NCI-H69 (cell line): Measurements from ENCODE around the gene CPNE8.

Experiments used
- DNase-seq: peaks from one replicate; lab custom pipeline; 2025; lab: John Stamatoyannopoulos, UW

The CPNE8 gene

GRCh38 chr12:38629064-38629463 lies 276.3 kb downstream of the CPNE8 start:
- no peak for DNase-seq

DNA sequence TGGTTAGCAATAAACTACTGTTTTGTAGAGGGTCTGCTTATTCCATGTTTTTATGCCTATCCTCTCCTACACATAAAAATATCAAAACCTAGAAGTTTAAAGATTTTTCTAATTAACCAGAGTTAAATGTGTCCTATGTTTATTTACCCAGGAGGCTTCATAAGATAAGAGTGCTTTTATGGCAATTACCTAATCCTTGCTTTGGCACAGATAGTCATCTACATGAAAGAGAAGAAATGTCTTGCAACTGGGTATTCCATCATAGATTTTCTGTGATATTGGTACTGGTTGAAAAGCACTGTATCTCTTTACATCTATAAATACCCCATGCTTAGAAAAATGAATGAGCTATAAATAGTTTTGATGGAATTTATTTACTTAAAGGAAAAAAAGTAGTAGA lies 277.1 kb downstream of the CPNE8 start:
- no peak for DNase-seq

- DNase-seq, result no peak
Measured at GRCh38 chr12:38625306-38625705, 280.1 kb downstream of the CPNE8 start.

DNA sequence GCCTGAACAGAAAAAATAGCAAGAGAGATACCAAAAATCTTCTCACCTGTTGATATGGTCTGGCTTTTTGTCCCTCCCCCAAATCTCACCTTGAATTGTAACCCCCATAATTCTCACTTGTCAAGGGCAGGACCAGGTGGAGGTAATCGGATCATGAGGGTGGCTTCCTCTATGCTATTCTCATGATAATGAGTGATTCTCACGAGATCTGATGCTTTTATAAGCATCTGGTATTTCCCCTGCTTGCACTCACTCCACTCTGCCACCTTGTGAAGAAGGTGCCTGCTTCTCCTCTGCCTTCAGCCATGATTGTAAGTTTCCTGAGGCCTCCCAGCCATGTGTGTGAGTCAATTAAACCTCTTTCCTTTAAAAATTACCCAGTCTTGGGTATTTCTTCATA lies 291.2 kb downstream of the CPNE8 start:
- no peak for DNase-seq

GRCh38 chr12:38610808-38611350 lies 294.5 kb downstream of the CPNE8 start:
- DNase-seq, result no peak

DNA sequence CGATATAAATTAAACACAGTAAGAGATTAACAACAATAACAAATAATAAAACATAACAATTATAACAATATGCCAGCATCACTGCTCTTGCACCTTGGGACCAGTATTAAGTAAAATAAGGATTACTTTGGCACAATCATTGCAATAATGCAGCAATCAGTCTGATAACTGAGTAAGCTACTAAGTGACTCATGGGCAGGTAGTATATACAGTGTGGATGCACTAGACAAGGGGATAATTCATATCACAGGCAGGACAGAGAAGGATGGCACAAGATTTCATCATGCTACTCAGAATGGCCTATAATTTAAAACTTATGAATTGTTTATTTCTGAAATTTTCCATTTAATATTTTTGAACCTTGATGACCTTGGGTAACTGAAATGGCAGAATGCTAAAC lies 298.1 kb downstream of the CPNE8 start:
- DNase-seq, result no peak
